RWPE2 (cell line): Measurements from ENCODE around the gene HOXC9.

Source experiments
- ATAC-seq: fragments of 200-7000 bp; cut with Tn5 transposase; 3 replicates; pipeline ENCODE4 v1.9.1; 2021; ENCODE audit warnings: low read depth
- DNase-seq: peaks from one replicate; pipeline ENCODE4 v3.0.0-alpha.2; 2020; ENCODE audit warnings: low spot score
- H3K27ac ChIP-seq: fragments of 450-650 bp; 2 replicates; pipeline ENCODE4 v1.5.1; 2017; ENCODE audit warnings: mild to moderate bottlenecking; ENCODE audit not compliant: poor library complexity, severe bottlenecking
- H3K27me3 ChIP-seq: fragments of 250-450 bp; sonication (Bioruptor Pico); 2 replicates; pipeline ENCODE4 v1.5.1; 2021; ENCODE audit warnings: mild to moderate bottlenecking, moderate library complexity; ENCODE audit not compliant: insufficient read depth, poor library complexity, severe bottlenecking
- H3K36me3 ChIP-seq: fragments of 250-450 bp; sonication (Bioruptor Pico); 2 replicates; pipeline ENCODE4 v1.5.1; 2020; ENCODE audit warnings: low read depth, mild to moderate bottlenecking, moderate library complexity
- H3K4me1 ChIP-seq: fragments of 250-450 bp; sonication (Bioruptor Pico); 2 replicates; pipeline ENCODE4 v1.5.1; 2021; ENCODE audit warnings: mild to moderate bottlenecking, moderate library complexity; ENCODE audit not compliant: insufficient read depth, poor library complexity, severe bottlenecking
- H3K4me3 ChIP-seq: fragments of 250-450 bp; sonication (Bioruptor Pico); 2 replicates; pipeline ENCODE4 v1.5.1; 2021; ENCODE audit warnings: mild to moderate bottlenecking, moderate library complexity; ENCODE audit not compliant: severe bottlenecking
- H3K9me3 ChIP-seq: fragments of 250-450 bp; sonication (Bioruptor Pico); 2 replicates; pipeline ENCODE4 v1.5.1; 2021; ENCODE audit warnings: mild to moderate bottlenecking, moderate library complexity; ENCODE audit not compliant: severe bottlenecking
- TF ChIP-seq, protein P1 (sequence below): fragments of 450-650 bp; IDR thresholded peaks from one replicate; pipeline ENCODE4 v1.5.1; 2017; ENCODE audit warnings: mild to moderate bottlenecking, moderate library complexity; ENCODE audit not compliant: poor library complexity, severe bottlenecking

The HOXC9 gene

GRCh38 chr12:54007538-54008259 lies 7.7 kb downstream of the HOXC9 start:
- DNase-seq (no peak), ATAC-seq (no peak)
- no peaks in the 10 kb centered on the region for H3K36me3 ChIP-seq
- TF ChIP-seq, protein P1, sequence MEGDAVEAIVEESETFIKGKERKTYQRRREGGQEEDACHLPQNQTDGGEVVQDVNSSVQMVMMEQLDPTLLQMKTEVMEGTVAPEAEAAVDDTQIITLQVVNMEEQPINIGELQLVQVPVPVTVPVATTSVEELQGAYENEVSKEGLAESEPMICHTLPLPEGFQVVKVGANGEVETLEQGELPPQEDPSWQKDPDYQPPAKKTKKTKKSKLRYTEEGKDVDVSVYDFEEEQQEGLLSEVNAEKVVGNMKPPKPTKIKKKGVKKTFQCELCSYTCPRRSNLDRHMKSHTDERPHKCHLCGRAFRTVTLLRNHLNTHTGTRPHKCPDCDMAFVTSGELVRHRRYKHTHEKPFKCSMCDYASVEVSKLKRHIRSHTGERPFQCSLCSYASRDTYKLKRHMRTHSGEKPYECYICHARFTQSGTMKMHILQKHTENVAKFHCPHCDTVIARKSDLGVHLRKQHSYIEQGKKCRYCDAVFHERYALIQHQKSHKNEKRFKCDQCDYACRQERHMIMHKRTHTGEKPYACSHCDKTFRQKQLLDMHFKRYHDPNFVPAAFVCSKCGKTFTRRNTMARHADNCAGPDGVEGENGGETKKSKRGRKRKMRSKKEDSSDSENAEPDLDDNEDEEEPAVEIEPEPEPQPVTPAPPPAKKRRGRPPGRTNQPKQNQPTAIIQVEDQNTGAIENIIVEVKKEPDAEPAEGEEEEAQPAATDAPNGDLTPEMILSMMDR: no peak
- H3K4me3 ChIP-seq: no peak overlapping the region
- H3K27me3 ChIP-seq: peaks cover 85% of the 10 kb centered on the region
- H3K4me1 ChIP-seq: no peaks in the 10 kb centered on the region
- no peak overlapping the region for H3K27ac ChIP-seq
- H3K9me3 ChIP-seq: no peaks in the 10 kb centered on the region

DNA sequence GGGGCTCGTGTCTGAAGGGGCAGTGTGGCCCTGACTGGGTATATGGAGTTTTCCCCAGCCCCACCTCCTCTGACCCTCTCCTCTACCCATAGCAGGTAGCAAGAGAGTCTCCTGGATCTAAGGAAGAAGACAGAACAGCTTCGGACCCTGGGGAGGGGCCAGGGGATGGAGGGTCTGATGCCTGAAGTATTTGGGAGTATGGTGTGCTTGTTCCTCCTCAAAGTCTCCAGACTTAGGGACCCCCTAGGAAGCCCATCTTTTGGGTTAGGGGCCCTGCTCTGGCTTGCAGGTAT lies 8.2 kb downstream of the HOXC9 start:
- DNase-seq (no peak), ATAC-seq (no peak)
- H3K27me3 ChIP-seq: peaks cover 90% of the 10 kb centered on the region
- no peaks in the 10 kb centered on the region for H3K36me3 ChIP-seq
- no peaks in the 10 kb centered on the region for H3K4me1 ChIP-seq
- no peaks in the 10 kb centered on the region for H3K9me3 ChIP-seq
- H3K4me3 ChIP-seq: no peak overlapping the region
- TF ChIP-seq, protein P1: no peak
- H3K27ac ChIP-seq: no peak overlapping the region

DNA sequence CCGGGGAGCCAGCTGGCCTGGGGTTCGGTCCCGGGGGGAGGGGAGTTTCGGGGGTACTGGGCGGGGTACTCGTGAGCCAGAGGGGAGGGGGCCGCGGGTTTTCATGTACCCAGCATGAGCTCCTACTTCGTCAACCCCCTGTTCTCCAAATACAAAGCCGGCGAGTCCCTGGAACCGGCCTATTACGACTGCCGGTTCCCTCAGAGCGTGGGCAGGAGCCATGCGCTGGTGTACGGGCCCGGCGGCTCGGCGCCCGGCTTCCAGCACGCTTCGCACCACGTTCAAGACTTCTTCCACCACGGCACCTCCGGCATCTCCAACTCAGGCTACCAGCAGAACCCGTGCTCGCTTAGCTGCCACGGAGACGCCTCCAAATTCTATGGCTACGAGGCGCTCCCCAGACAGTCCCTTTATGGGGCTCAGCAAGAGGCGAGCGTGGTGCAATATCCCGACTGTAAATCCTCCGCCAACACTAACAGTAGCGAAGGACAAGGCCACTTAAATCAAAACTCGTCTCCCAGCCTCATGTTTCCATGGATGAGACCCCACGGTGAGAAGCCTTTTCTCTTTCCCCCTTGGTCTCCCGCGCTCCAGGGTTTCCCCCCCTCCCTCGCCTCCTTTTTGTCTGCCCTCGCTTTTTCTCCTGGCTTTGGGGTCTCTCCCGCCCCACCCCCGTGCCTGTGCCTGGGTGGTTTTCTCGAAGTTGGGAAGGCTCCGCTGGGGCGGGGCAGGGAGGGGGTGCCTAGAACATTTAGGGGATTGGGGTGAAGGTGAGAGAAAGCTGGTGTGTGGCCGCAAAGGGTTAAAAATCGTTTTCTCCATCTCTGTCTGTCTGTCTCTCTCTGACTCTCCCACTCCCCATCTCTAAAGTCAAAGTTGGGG lies 9.5 kb downstream of the HOXC9 start:
- TF ChIP-seq, protein P1: no peak
- no peaks in the 10 kb centered on the region for H3K4me1 ChIP-seq
- H3K4me3 ChIP-seq: peak overlapping the region; percentile 25
- no peak overlapping the region for H3K27ac ChIP-seq
- no peaks in the 10 kb centered on the region for H3K36me3 ChIP-seq
- H3K27me3 ChIP-seq: peaks cover 93% of the 10 kb centered on the region
- ATAC-seq: peak; percentile 48
- no peaks in the 10 kb centered on the region for H3K9me3 ChIP-seq
- DNase-seq: no peak

DNA sequence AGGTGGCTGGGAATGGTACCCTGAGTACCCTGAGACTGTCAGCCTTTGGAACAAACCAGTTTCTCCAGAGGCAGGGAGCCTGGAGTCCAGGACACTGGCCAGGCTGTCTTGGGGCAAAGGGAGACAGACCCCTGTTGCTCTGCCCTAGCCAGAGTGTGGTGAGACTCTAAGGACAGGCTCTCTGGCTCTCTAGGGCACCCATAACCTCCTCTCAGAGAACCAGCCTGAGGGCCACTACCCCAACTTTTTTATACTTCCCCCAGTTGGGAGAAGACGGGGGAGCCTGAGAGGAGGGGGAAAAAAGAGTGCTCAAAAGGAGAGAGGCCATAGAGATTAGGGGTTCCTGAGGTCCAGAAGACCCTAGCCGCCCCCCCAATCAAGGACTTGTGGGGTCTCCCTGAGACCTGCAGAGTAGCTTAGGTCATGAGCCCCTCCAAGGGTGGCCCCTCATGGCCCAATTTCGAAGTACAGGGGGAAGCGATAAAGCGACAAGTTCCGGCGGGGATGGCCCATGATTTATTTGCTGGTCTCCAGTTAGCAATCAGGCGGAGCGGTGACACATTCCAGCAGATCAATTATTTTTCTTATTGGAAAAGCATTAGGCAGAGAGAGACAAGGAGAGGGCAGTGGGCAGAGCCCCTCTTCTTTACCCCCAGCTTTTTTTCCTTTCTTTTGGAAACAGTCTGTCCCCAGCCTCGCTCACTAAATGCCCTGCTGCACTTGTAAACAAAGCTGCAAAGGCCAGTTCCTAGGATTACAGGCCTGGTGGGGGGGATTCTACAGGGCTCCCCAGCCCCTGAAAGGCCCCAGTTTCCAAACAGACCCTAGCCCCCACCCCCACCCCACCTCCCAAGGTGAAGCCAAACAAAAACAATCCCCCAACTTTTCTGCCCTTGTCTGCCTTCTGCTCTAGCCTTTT lies 10.4 kb downstream of the HOXC9 start:
- TF ChIP-seq, protein P1: no peak
- Histone ChIP-seq H3K36me3 (no peaks in the 10 kb centered on the region), H3K9me3 (no peaks in the 10 kb centered on the region), H3K27ac (no peak overlapping the region), H3K4me1 (no peaks in the 10 kb centered on the region), H3K4me3 (no peak overlapping the region), H3K27me3 (peaks cover 93% of the 10 kb centered on the region)
- ATAC-seq: no peak
- DNase-seq: no peak
